ENCODE results near the gene TMEM14A.

Gene TMEM14A

DNA sequence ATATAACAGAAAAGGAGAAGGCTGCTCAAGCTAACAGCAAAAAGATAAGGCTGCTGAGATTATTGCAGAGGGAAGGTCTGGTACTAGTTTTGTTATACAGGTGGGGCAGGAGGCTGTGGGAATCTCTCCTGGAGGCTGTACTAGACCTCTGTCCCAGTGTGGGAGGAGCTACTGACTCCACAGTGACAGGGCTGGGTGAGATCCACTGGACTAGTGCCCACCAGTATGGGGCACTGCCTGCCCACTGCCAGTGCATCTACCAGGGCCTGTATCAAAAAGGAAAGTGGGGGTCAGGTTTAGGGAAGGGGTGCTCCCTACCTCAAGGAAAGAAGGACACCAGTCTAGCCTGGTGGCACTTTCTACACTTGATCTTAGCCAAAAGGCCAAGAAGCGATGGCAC is 62.3 kb downstream of the TMEM14A start:
- no peak for DNase-seq (ENCODE audit: low read depth in 4 of 4, low spot score in 1 of 4)

GRCh38 chr6:52734072-52734471 is 63.2 kb downstream of the TMEM14A start:
- DNase-seq (ENCODE audit: low read depth in 4 of 4, low spot score in 1 of 4), result no peak

- no peak for DNase-seq (ENCODE audit: low read depth in 4 of 4, low spot score in 1 of 4)
Observed at GRCh38 chr6:52735071-52735470, 64.2 kb downstream of the TMEM14A start.

- DNase-seq (ENCODE audit: low read depth in 4 of 4, low spot score in 1 of 4), result no peak
Observed at GRCh38 chr6:52736145-52736544, 65.2 kb downstream of the TMEM14A start.
